ENCODE measurements around the gene MYO5B.

MYO5B gene

DNA sequence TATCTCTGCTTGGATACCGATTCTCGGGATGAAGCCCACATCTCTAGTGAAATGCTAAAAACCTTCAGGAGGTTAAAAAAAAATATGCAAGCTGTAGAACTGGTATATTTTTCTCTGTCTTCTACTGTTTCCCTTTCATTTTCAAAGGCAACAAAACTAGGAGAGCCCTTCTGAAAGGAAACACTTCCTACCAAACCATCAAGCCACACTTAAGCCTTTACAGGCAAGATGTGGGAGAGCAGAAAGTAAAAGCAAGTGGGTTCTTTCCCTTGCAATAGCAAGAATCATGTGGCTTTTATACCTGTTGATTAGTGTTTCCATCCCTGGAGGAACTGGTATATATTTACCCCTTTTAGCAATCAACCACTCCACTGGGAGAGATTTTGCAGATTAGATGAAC is 233.7 kb downstream of the MYO5B start:
- DNase-seq = no peak

DNA sequence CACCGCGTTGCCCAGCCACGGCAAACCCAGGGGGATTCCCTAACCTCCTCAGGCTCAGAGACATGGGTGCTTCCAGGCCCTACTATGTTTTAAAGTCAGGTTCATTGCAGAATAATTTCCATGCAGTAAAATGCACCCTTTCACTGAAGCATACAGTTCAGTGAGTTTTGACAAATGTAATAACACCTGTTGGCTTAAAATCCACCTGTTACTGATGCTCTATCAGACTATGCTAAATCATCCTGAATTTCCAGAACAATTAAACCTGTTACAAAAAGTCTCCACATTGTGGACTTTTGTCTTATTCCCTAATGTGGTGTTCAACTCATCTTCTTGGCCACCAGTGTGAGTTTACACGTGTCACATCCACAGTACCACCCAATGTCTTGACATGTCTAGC is 234.6 kb downstream of the MYO5B start:
- no peak for DNase-seq

DNA sequence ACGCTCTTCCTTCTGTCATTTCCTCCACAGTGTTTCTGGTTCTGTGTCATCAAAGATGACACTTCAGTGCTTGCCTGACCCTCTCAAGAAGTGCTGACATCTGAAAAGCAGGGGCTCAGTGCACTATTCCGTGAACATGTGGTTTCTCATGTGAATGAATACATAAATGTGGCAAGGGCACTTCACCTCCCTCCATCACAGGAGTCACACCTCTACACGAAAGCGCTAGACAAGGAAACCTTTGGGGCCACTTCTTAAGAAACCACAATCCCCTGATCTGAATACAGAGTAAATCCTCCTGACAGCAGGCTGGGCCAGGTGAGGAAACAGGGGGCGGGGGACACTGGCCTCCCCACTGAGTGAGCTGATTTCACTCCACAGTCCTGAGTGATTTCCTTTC is 235.8 kb downstream of the MYO5B start:
- DNase-seq = no peak

DNA sequence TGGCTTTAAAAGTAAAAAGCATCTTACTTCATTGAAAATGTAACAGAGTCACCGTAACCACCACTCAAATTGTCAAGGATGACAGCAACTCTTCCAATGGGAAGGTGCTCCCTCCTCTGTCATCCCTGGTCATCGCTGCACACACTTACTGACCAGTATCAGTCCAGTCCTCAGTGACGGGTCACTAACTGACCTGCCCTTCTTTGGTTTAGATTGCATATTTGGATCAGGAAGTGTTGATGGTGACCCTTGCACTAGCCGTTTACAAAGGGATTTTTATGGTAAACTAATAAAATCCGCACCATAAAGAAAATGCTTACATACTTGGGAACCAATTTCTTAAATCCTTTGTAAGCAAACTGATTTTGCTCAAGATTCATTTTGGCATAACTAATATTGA is 239.7 kb downstream of the MYO5B start:
- no peak for DNase-seq

DNA sequence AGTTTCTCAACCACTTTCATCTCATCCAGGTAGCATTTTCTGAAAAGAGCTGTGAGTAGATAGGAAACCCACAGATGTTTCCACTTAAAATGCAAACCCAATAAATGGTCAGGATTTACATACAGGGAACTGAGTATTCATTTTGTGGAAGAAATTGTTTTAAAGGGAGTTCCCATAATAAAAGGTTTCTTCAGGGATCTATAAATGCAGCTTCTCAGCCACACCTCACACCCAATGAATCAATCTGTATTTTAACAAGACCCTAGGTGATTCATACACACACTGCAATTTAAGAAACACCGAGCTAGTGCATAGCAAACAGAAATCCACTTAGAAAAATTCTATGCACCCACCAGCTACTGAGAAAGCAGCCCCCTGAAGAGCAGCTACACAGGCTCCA is 241.6 kb downstream of the MYO5B start:
- DNase-seq = no peak

DNA sequence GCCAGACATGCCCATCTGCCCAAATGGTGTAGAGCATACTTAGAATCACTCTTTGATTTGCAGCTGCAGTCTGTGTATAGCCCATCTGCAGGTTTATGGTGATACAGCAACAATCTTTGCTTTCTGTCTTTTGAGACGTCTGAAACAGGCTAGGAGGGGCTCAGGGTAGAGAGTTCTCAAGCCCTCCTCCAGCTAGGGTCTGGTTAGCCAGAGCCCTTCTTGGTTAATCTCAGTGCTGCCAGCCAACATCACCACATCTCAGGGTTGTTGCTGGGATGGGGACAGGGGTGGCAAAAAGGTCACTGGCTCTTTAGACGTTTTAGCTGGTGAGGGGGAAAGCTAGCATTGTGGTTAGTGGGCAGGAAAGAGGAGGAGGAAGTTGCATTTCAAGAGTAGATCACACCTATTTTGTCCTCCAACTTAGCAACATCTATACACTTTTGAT is 245.0 kb downstream of the MYO5B start:
- no peak for DNase-seq

DNA sequence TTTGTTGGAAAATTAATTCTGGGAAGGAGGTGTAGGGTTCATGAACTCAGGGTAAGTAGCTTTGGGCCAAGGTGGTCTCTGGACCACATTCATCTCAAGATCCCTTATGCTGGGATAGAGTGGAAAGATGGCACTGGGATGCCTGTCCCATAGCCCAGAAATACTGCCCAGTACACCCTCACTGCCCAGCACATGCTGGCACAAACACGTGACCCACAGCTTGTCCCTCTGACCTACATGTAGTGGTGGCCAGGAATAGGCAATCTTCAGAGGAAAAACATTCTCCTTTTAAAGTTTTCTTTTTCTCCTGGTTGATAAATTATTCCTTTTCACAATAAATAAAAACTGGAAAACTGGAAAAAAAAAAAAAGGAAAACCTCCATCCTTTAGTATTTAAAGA is 246.0 kb downstream of the MYO5B start:
- no peak for DNase-seq

DNA sequence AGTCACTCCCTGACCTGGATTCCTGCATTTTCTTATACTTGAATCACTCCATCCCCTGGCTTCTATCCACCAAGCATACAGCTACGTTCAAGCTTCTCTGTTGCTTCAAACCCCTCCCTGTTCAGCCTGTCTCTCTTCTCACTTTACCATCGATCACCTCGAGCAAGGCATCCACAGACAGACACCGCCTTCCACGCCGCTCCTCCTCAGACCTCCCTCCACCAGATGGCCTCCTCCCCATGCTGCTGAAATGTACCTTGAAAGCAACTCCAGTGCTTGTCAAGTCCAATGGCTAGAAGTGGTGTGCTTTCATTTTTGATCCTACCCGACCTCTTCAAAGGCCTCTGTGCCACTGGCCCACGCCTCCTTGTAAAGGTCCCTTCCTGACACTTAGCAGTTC is 250.3 kb downstream of the MYO5B start:
- no peak for DNase-seq

DNA sequence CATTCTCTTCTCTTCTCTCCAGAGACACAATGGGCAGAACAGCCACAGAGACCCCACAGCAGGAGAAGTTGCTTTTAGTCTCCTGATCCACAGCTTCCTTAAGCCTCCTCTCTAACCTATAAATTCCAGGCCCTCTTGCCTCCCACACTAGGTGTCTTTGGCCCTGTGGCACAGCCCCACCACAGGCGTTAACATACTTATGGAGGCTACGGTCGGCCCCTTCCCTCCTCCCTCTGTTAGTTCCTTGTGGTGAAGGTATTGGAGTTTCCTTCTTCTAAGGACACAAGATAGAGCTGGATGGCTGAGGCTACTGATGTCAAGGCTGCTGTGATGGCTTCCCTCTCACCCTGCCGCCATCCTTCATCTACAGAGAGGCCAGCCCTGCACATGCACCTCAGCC is 258.1 kb downstream of the MYO5B start:
- DNase-seq = no peak

DNA sequence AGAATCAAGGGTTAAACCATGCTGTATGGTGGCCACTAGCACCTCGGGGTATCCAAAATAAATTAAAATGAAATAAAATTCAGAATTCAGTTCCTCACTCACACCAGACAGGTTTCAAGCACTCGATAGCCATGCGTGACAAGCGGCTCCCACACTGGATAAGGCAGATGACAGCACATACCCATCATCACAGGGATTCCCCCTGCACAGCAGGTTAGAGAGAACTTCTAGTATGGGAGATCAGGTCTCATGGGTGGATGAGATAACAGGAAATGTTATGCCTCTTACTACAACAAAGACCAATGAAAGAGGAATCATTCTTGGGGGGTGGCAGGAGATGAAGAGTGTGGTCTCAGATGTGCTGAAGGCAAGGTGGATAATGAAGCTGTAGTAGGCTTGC is 259.7 kb downstream of the MYO5B start:
- no peak for DNase-seq

DNA sequence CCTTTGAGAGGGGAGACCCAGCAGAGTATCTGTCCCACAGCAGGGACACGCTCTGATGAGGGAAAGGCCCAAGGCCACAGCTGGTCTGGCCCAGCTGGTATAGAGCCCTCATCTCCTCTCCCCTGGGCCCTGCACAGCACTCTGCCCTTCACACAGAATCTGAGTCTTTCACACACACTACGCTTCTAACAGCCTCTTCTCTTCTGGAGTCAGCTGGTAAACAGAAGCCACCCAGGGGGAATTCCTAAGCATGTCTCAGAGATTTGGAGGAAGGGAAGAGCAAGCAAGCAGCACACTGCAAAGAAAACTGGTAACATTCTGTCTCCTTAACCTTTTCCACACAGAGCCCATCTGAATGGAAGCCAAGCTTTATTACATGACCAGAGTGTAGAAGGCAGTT is 260.5 kb downstream of the MYO5B start:
- no peak for DNase-seq

DNA sequence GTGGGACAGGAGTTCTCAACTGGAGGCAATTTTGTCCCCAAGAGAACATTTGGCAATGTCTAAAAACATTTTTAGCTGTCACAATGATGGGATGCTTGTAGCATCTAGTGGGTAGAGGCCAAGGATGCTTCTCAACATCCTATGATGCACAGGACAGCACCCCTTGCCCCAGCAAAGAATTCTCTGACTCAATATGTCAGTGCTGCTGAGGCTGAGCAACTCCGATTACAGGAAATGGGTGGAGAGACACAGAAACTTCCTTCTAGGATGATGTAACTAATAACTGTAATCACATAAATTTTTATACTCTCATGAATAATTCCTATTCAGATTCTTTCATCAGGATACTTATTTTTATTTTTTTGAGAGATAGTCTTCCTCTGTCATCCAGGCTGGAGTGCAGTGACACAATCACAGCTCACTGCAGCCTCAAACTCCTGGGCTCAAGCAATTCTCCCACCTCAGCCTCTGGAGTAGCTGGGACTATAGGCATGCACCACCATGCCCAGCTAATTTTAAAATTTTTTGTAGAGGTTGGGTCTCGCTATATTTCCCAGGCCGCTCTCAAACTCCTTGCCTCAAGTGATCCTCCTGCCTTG is 261.3 kb downstream of the MYO5B start:
- peak; percentile 42 for DNase-seq

DNA sequence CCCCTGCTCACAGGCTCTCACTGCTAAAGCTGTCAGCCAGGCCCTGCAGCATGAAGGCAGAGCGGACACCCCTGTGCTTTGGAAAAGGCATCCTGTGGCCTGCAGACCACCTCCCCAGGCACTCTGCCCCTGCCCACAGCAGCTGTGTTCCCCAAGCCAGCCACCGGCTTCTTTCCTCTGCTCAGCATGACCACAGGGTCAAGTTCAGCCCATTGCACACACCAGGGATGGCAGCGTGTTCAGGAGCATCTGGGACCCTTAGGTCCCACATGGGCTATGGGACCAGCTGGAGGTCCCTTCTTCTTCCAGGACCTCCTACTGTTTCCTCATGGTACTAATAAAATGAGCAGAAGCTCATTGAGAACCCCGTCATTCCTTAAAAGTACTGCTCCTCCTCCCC is 263.2 kb downstream of the MYO5B start:
- DNase-seq = no peak

DNA sequence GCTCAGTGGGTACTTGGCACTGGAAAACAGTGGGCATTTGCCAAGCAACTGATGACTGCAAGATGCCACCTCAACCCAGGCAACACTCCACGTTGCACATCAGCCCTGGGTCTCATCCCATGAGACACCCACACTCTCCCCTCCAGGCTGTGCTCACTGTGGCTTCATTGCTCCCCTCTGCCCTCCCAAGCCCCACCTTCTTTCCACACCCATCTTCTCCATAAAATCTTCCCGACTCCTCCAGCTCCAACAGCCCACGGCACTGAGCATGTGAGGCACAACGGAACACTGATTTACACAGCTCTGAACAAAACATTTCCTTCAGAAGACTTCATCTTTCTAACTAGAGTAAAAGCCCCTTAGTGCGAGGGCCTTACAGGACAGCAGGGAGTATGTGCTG is 263.8 kb downstream of the MYO5B start:
- no peak for DNase-seq

DNA sequence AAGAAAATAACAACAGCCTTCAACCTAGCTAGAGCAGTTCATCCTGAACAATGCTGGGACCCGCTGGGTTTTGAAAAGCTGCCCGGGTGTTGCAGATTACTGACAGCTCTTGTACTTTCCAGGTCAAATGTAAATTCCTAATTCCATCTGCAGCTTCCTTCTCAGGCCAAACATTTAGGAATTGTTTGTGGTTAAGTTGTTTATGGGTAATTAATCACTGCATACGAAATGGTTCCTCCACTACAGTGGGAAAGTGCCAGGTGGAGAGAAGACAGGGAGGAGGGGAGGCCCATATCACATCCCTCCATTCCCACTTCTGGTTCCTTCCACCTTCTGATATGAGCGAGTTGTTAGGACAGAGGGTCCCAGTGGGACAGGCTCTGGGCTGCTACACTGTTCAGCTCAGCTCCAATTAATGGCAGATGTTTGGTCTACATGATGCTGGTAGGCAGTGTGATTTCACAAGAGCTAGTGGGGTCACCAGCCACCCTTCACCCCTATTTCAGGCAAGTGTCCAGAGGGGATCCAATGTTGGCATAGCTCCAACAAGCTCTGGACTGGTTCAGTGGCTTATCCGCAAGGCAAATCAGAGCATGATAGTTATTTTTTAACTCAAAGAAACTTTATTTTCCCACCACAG is 268.7 kb downstream of the MYO5B start:
- no peak for DNase-seq

DNA sequence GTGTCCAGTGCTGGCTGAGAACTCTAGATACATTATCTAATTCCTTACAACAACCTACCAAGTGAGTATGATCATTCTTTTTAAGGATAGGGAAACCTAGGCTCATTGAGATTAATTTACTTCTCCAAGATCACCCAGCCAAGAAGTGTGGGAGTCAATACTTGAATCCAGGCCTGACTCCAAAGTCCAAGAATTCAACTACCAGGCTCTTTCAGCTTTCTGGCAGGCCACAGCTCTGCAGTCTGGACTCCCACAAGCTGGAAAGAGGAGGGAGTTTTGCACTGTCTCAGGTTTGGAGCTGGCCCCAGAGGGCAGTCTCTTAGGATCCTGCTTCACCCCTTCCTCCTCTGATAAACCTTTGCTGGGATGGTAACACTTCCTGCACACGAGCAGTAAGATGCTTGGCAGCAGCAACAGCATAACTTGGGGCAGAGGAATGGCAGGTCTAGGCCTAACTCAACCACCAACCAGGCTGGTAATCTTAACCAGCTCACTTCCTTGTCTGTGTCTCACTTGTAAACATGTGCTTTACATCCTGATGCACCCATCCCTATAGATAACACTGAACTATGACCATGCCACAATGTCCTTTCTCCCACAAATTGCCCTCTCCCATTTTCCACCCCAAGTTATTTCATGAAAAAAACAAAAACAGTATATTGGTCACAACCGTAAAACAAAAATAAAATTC is 270.5 kb downstream of the MYO5B start:
- DNase-seq = no peak

DNA sequence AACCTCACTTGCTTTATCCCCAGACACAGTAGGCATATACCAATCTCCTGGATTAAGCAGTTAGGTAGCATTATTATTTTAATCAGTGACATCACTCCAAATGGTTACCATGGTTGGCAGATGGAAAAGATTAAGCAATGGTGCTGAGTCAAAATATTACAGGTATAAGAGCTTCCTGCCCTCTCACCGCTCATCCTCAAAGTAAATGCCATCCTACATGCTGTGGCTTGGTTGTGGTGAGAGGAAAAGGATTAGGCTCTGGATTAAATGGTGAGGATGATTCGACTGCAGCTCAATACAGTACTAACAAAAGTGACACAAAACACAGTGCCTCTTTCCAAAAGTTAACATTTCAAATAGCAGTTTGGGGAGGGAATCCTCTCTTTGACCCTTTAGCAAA is 272.7 kb downstream of the MYO5B start:
- DNase-seq = no peak

DNA sequence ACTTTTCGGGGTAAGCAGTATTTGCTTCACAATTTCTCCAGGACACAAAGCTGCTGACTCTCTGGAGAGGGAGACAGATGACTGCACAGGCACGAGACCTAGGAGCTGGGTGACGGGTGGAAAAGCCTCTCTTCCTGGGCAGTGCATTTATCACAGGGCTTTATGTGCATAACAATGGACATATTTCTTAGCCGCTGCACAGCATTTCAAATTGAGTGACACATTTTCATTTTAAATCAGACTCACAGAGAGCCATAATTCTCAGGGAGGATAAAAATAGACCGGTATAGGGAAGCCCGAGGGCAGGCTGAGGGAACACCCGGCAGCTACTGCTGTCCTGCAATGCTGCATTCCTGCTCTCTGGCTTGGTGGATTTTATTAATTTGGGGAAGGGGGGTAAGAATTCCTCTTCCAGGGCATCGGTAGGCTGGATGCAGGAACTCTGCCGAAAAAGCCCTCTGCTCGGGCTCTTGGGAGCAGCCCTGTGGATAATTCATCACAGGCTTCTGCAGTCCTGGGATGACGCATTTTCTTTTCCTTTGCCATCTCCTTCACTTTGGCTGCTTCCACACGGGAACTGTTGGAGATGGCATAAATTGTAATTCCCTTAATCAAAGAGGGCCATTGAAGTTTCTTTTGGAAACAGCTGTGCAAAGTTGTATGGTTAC is 273.5 kb downstream of the MYO5B start:
- no peak for DNase-seq

DNA sequence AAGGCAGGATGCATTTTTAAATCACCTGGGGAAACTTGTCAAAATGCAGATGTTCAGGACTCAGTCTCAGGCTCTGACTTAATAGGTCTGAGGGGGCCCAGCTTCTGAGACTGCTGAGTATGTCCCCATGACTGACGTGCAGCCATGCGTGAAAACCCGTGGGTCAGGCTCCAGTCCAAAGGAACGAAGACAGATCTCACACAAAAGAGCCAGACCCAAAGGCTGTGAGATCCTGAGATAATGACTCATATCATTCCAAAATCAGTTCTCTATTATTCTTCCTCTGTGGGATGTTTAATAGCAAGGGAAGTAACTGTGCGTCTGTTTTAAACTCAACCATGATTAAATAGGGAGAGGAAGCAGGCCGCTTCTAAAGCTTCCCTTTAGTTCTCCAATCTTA is 274.2 kb downstream of the MYO5B start:
- no peak for DNase-seq

DNA sequence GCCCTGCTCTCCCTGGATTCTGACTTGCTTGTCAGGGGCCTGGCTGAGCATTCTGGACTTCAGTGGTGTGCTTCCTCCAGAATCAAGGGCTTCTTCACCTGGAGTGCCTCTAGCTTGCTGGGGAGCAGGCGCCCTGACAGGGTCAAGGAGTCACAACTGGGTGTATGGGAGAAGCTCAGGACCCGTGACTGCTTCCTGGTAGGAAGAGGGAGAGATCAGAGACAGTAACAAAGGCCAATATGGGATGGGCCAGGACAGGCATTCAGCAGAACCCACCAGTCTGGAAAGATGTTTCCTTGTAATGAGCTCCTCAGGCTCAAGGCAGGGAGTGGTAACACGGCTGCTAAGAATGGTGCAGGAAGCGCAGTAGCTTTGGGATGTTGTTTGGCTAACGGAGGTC is 277.2 kb downstream of the MYO5B start:
- no peak for DNase-seq

DNA sequence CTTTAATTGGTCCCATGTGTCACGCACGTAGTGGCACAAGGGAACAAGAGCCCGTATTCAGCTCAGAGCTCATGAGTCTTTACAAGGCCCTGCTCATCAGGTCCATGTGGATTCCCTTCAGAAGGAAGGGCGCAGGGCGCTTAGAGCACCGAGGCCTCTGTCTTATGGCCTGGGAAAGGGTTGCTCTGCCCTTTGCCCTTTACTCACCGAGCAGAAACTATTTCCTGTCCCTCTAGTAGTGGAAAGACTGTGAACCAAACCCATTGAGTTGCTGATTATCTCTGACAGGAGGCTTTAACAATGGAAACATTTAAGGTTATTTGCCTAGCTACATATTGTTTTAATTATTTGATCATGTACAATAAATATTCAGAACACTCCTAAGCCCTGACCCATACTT is 279.6 kb downstream of the MYO5B start:
- DNase-seq = no peak

DNA sequence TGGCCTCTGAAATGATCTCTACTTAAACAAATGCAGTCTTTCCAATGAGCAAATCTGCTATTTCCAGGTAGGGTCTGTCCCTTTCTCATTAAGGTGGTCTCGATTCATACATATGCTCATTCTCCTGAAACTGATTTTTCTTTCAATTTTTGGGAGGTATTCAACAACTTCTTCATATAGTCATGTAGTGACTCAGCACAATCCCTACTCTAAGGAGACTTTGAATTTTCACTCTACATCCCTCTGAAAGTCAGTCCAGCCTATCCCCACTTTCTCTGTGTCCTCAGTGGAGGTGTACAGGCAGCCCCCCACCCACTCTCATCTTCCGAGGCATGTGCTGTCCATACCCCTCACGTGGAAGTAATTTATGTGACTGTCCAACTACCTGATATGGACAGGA is 281.7 kb downstream of the MYO5B start:
- no peak for DNase-seq

DNA sequence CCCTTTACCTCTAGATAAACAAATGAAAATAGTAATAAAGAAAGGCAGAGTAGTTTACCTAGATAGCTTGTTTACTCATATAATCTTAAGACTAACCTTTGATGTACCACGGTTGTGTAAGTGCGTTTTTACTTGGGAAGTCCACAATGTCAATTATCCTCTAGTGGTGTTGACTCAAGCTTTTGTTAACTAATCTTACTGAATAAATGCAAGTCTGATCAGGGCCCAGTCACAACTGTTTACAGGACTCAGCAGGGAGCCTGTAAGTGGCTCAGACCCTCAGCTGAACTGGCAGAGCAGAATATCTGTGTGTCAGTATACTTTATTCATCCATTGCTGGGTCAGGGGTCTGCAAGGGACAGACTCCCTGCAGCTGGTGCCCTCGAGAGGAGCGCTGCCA is 283.5 kb downstream of the MYO5B start:
- DNase-seq = no peak

DNA sequence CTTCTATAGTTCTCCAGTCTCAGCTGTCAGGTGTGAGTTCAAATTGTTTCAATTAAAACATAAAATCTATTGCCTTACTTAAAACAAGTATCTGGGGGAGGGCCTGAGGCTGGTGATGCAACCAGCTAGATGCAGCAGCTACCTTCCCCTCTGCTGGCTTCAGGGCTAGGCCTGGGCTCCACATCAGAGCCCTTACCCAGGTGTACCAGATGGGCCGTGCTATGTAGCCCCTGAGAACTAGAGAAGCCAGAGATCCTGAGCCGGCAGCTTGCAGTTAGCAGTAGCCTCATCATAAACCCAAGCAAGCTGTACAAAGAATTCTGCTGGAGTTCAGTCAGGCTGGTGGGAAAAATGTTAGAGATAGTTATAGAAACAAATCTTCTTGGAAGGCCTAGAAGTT is 284.0 kb downstream of the MYO5B start:
- no peak for DNase-seq

Data from HCEC 1CT (cell line).